GM18508 (cell line): ENCODE data around the gene NKD1.

Source experiments
- ATAC-seq: cut with Tn5 transposase; IDR thresholded peaks from one replicate; pipeline ENCODE4 v1.9.1; 2021; ENCODE audit warnings: moderate number of reproducible peaks; ENCODE audit not compliant: insufficient read depth, unreplicated experiment

The NKD1 gene

GRCh38 chr16:50596762-50597450, 48.7 kb downstream of the NKD1 start:
- no peak for ATAC-seq

- ATAC-seq: no peak
Measured at GRCh38 chr16:50597563-50598255, 49.5 kb downstream of the NKD1 start.

GRCh38 chr16:50598256-50598894, 50.2 kb downstream of the NKD1 start:
- ATAC-seq: no peak

GRCh38 chr16:50598936-50599361, 50.8 kb downstream of the NKD1 start:
- no peak for ATAC-seq

GRCh38 chr16:50599494-50599893, 51.3 kb downstream of the NKD1 start:
- ATAC-seq: no peak

GRCh38 chr16:50600582-50601283, 52.5 kb downstream of the NKD1 start:
- ATAC-seq: no peak

- no peak for ATAC-seq
Measured at GRCh38 chr16:50601341-50601740, 53.1 kb downstream of the NKD1 start.

GRCh38 chr16:50602126-50602525, 53.9 kb downstream of the NKD1 start:
- no peak for ATAC-seq

- ATAC-seq: no peak
Measured at GRCh38 chr16:50602531-50603205, 54.5 kb downstream of the NKD1 start.

GRCh38 chr16:50603206-50604064, 55.2 kb downstream of the NKD1 start:
- ATAC-seq: no peak

GRCh38 chr16:50604065-50604418, 55.8 kb downstream of the NKD1 start:
- ATAC-seq: no peak

- ATAC-seq: no peak
Measured at GRCh38 chr16:50604610-50605009, 56.4 kb downstream of the NKD1 start.

GRCh38 chr16:50605733-50606430, 57.7 kb downstream of the NKD1 start:
- ATAC-seq: no peak

GRCh38 chr16:50606431-50607050, 58.3 kb downstream of the NKD1 start:
- ATAC-seq: no peak

- no peak for ATAC-seq
Measured at GRCh38 chr16:50607051-50607431, 58.8 kb downstream of the NKD1 start.

GRCh38 chr16:50607447-50607846, 59.3 kb downstream of the NKD1 start:
- ATAC-seq: no peak

- no peak for ATAC-seq
Measured at GRCh38 chr16:50607970-50608557, 59.9 kb downstream of the NKD1 start.

- ATAC-seq: no peak
Measured at GRCh38 chr16:50609049-50609448, 60.9 kb downstream of the NKD1 start.
